Cardiac fibroblast (primary cell): ENCODE results near the gene SNRPB2.
A peak's percentile ranks its signal among the peaks of the same experiment; 100 is the strongest.

Source experiments
- DNase-seq, 2 donors: peaks; one replicate each; pipeline versions ENCODE4 v3.0.0 to v3.0.0-alpha.2; 2010; ENCODE audit warnings: low read depth in 2 of 2
- H3K4me3 ChIP-seq, 2 donors: replicated peaks in 1 of 2; 1 replicate in 1 of 2; 2 replicates in 1 of 2; pipeline ENCODE4 v1.5.1; 2011; ENCODE audit warnings: low read depth in 2 of 2, low read length in 2 of 2, mild to moderate bottlenecking in 2 of 2, moderate library complexity in 1 of 2
- CTCF ChIP-seq: IDR thresholded peaks from one replicate; pipeline ENCODE4 v1.5.1; 2011; ENCODE audit warnings: low read depth, mild to moderate bottlenecking, low read length, inconsistent platforms

SNRPB2 gene

GRCh38 chr20:16714751-16715150 lies 15.1 kb upstream of the SNRPB2 start:
- no peak for DNase-seq
- TF ChIP-seq CTCF, result no peak
- no peak overlapping the region for H3K4me3 ChIP-seq

GRCh38 chr20:16719421-16719820 lies 10.4 kb upstream of the SNRPB2 start:
- DNase-seq, result no peak

GRCh38 chr20:16729080-16729479 lies 746 bp upstream of the SNRPB2 start:
- TF ChIP-seq CTCF, result no peak
- no peak overlapping the region for H3K4me3 ChIP-seq
- no peak for DNase-seq

More at GRCh38 chr20:16719421-16719820, 10.4 kb upstream of the SNRPB2 start:
- no peak for TF ChIP-seq CTCF
- H3K4me3 ChIP-seq, result no peak overlapping the region

GRCh38 chr20:16732506-16733152 lies 2.8 kb downstream of the SNRPB2 start:
- peak in 1 of 2 donors; percentile 17 for DNase-seq
- TF ChIP-seq CTCF, result no peak
- no peak overlapping the region for H3K4me3 ChIP-seq

GRCh38 chr20:16740365-16741072 lies 10.7 kb downstream of the SNRPB2 start:
- no peak for DNase-seq
- no peak for TF ChIP-seq CTCF

GRCh38 chr20:16744178-16744807 lies 14.5 kb downstream of the SNRPB2 start:
- H3K4me3 ChIP-seq, result no peak overlapping the region
- no peak for DNase-seq
- TF ChIP-seq CTCF, result no peak

More at GRCh38 chr20:16740365-16741072, 10.7 kb downstream of the SNRPB2 start:
- H3K4me3 ChIP-seq, result no peak overlapping the region
